GM12878 (cell line): Measurements from ENCODE around the gene MTMR3. TPM values are rescaled to one million over a fixed set of nuclear protein-coding genes. Genes with fewer than 3 reads are reported as not detected.
"Not testable (repeated sequence)": the region's sequence is repeated elsewhere in the genome, so short reads cannot be mapped to it uniquely, and the experiment has no call there.

Source experiments
- ATAC-seq: fragments of 200-7000 bp; cut with Tn5 transposase; 3 replicates; pipeline ENCODE4 v1.9.1; 2020; ENCODE audit warnings: mild to moderate bottlenecking, moderate library complexity
- BruUV-seq: library from RNA; stranded (reverse); fragments of 400-500 nt; replicated peaks from 2 replicates; lab custom pipeline; 2021; lab: Mats Ljungman, UMichigan
- CTCF ChIA-PET: fragments of 300-600 bp; sonication (Branson Sonifier 250); formaldehyde crosslinking; extraction: SDS; loops from one replicate; lab custom pipeline; 2021; ENCODE audit warnings: inconsistent platforms; lab: Yijun Ruan, JAX
- POLR2A ChIA-PET: fragments of 350-600 bp; formaldehyde crosslinking; extraction: SDS; loops from one replicate; lab custom pipeline; 2021; ENCODE audit warnings: inconsistent platforms; lab: Charles Lee
- RAD21 ChIA-PET: fragments of 300-600 bp; sonication (Branson Sonifier 250); formaldehyde crosslinking; loops from one replicate; lab custom pipeline; 2023; ENCODE audit warnings: antibody characterized with exemption; ENCODE audit not compliant: unreplicated experiment; lab: Charles Lee
- SMC1A ChIA-PET: fragments of 300-600 bp; sonication (Branson Sonifier 250); formaldehyde crosslinking; loops from one replicate; lab custom pipeline; 2023; ENCODE audit not compliant: unreplicated experiment, uncharacterized antibody; lab: Charles Lee
- DNase-seq: peaks from one replicate; pipeline ENCODE4 v3.0.0-alpha.2; 2011; ENCODE audit warnings: low read depth, low spot score
- FAIRE-seq: peaks from 3 replicates; lab custom pipeline; 2011; peaks lifted over from hg19 to GRCh38; lab: Jason Lieb, UNC
- H2AFZ ChIP-seq: 2 replicates; pipeline ENCODE4 v1.6.0; 2011; ENCODE audit warnings: low read depth, low read length, control low read depth; ENCODE audit not compliant: control insufficient read depth
- H3K27ac ChIP-seq: 2 replicates; pipeline ENCODE4 v1.5.1; 2011; ENCODE audit warnings: control low read depth; ENCODE audit not compliant: control insufficient read depth, insufficient read depth
- H3K27me3 ChIP-seq, 2 experiments: replicated peaks in 1 of 2; 2 replicates each; pipeline versions ENCODE4 v1.6.0 to v1.6.1; 2011; ENCODE audit warnings: low read length in 1 of 2; ENCODE audit not compliant: control insufficient read depth in 2 of 2, insufficient read depth in 2 of 2
- H3K36me3 ChIP-seq, 2 experiments: 2 replicates each; pipeline ENCODE4 v1.5.1; 2011; ENCODE audit warnings: low read length in 1 of 2; ENCODE audit not compliant: control insufficient read depth in 2 of 2, insufficient read depth in 2 of 2
- H3K4me1 ChIP-seq: 2 replicates; pipeline ENCODE4 v1.6.1; 2011; ENCODE audit warnings: mild to moderate bottlenecking, low read length, moderate library complexity, mixed read lengths; ENCODE audit not compliant: control insufficient read depth, insufficient read depth
- H3K4me2 ChIP-seq: 2 replicates; pipeline ENCODE4 v1.6.0; 2011; ENCODE audit warnings: control low read depth; ENCODE audit not compliant: control insufficient read depth, insufficient read depth
- H3K4me3 ChIP-seq: fragments of 200-600 bp; sonication (generic); 2 replicates; pipeline ENCODE4 v1.5.1; 2016
- H3K79me2 ChIP-seq: 2 replicates; pipeline ENCODE4 v1.6.0; 2011; ENCODE audit warnings: low read length; ENCODE audit not compliant: control insufficient read depth, insufficient read depth
- H3K9ac ChIP-seq: 2 replicates; pipeline ENCODE4 v1.8.0; 2011; ENCODE audit warnings: low read length, control low read depth, mixed read lengths; ENCODE audit not compliant: control insufficient read depth, insufficient read depth
- H3K9me3 ChIP-seq: replicated peaks from 3 replicates; pipeline ENCODE4 v1.5.1; 2011; ENCODE audit warnings: mild to moderate bottlenecking, low read length; ENCODE audit not compliant: control insufficient read depth, insufficient read depth
- H4K20me1 ChIP-seq: 2 replicates; pipeline ENCODE4 v1.6.0; 2011; ENCODE audit not compliant: control insufficient read depth, insufficient read depth
- BCL11A ChIP-seq: IDR thresholded peaks from 2 replicates; pipeline ENCODE4 v1.6.1; 2011; ENCODE audit warnings: low read depth, low read length
- CBX3 ChIP-seq: fragments of 200-600 bp; sonication (generic); IDR thresholded peaks from 2 replicates; pipeline ENCODE4 v1.6.1; 2016; ENCODE audit warnings: low read depth, borderline replicate concordance
- CTCF ChIP-seq, 3 experiments: IDR thresholded peaks in 2 of 3; conservative IDR thresholded peaks in 1 of 3; 2 replicates each; pipeline ENCODE4 v1.5.1; 2011; ENCODE audit warnings: low read depth in 3 of 3, low read length in 3 of 3, mild to moderate bottlenecking in 3 of 3, control low read depth in 2 of 3, moderate library complexity in 2 of 3, inconsistent platforms in 1 of 3, mixed read lengths in 1 of 3; ENCODE audit not compliant: control insufficient read depth in 2 of 3, insufficient read depth in 1 of 3; ENCODE audit errors: extremely low read depth in 1 of 3
- PRDM15 ChIP-seq: fragments of 450-650 bp; formaldehyde crosslinking; IDR thresholded peaks from 2 replicates; pipeline ENCODE4 v1.4.0; 2020; ENCODE audit warnings: mild to moderate bottlenecking, moderate library complexity
- RAD51 ChIP-seq: fragments of 450-650 bp; IDR thresholded peaks from 2 replicates; pipeline ENCODE4 v1.6.1; 2016; ENCODE audit warnings: moderate library complexity, mild to moderate bottlenecking, inconsistent platforms
- RELA ChIP-seq: fragments of 450-650 bp; IDR thresholded peaks from 2 replicates; pipeline ENCODE4 v1.8.0; 2014; ENCODE audit warnings: borderline replicate concordance; ENCODE audit not compliant: partially characterized antibody
- SIN3A ChIP-seq: IDR thresholded peaks from 2 replicates; pipeline ENCODE4 v1.6.1; 2012; ENCODE audit warnings: low read depth, low read length, improper control_type of control experiment
- ZNF274 ChIP-seq: IDR thresholded peaks from one replicate; pipeline ENCODE4 v1.8.0; 2011; ENCODE audit not compliant: insufficient read length, insufficient read depth
- ZSCAN29 ChIP-seq: fragments of 450-650 bp; IDR thresholded peaks from 2 replicates; pipeline ENCODE4 v1.6.1; 2017; ENCODE audit warnings: mild to moderate bottlenecking, moderate library complexity
- WGBS: methylation state at CpG from one replicate; pipeline ENCODE4 v1.1.6; 2016; ENCODE audit warnings: low lambda C conversion rate; ENCODE audit not compliant: insufficient replicate concordance, insufficient coverage; ENCODE audit errors: missing lambda C conversion rate; 5-methylcytosine and 5-hydroxymethylcytosine counted together
- in situ Hi-C: fragments of 300-500 bp; cut with MboI; formaldehyde crosslinking; loops from 9 replicates; pipeline ENCODE4 v1.14.3; 2018; ENCODE audit warnings: mixed read lengths
- intact Hi-C: fragments of 100-400 bp; cut with micrococcal nuclease; formaldehyde crosslinking; loops from one replicate; pipeline ENCODE4 v1.14.2; 2022; ENCODE audit not compliant: unreplicated experiment
- polyA plus RNA-seq, 11 experiments: library from polyadenylated mRNA; depleted of rRNA in 4 of 11; unstranded in 6 of 11; stranded (reverse) in 5 of 11; fragments of >200 nt; fragmentation: Nextera tagmentation in 4 of 11; fragmentation: Illumina TruSeq in 1 of 11; extraction: Ambion mirVana in 4 of 11; extraction: Trizol in 1 of 11; gene quantifications; 1 replicate in 1 of 11; 2 replicates in 10 of 11; pipeline versions ENCODE4 v1.2.1 to v1.2.3, GENCODE V29; 2011 to 2016; ENCODE audit warnings: inconsistent platforms in 2 of 11, missing spikeins in 2 of 11, low read depth in 1 of 11
- total RNA-seq, 4 experiments: library from RNA; depleted of rRNA in 3 of 4; stranded (reverse); fragments of >200 nt in 3 of 4; fragmentation: Illumina TruSeq in 1 of 4; extraction: Trizol in 1 of 4; gene quantifications; 2 replicates each; pipeline versions ENCODE4 v1.2.1 to v1.2.3, GENCODE V29; 2013 to 2021

The MTMR3 gene
- total and polyA plus RNA-seq, 10 of the 15 experiments (the other 5 are each of a cell fraction or from before 2014, with no cell fraction given), result 1.4 to 23.7 (median 10.6) TPM

- Histone ChIP-seq H3K4me2 (no peak overlapping the region), H3K36me3 (no peaks in the 10 kb centered on the region), H3K9ac (no peak overlapping the region), H3K4me1 (no peaks in the 10 kb centered on the region), H2AFZ (no peak overlapping the region), H3K27me3 (no peaks in the 10 kb centered on the region), H3K4me3 (no peak overlapping the region), H3K27ac (no peak overlapping the region), H4K20me1 (no peaks in the 10 kb centered on the region), H3K9me3 (peaks cover 2% of the 10 kb centered on the region; the same call in 1 of the 3 replicates), H3K79me2 (no peaks in the 10 kb centered on the region)
- DNase-seq, result no peak
- FAIRE-seq, result no peak
- ChIA-PET RAD21 (no interaction called here), SMC1A (interaction anchor here (1.0 to 1.1 kb wide), 2 partner anchors 19 to 25 kb away, joined by 3 to 4 read pairs; no protein-coding TSS in a partner anchor), POLR2A (no interaction called here), CTCF (interaction anchor here (1.0 kb wide), 1 partner anchor 74 kb away, joined by 4 read pairs; no protein-coding TSS in a partner anchor)
- in situ Hi-C loops, result no loop called here
- 100% methylated on average over 1 of the region's 1 CpG for WGBS
- intact Hi-C loops, result no loop called here
- TF ChIP-seq CTCF (IDR thresholded peaks at IDR 0.05 in 2 of 3, conservative IDR thresholded peaks at IDR 0.05 in 1 of 3; ENCODE audit: control insufficient read depth in 2 of 3, extremely low read depth in 1 of 3, insufficient read depth in 1 of 3, low read depth in 3 of 3, low read length in 3 of 3) (no peak), RAD51 (no peak), SIN3A (no peak), BCL11A (no peak), RELA (no peak), ZSCAN29 (no peak), ZNF274 (no peak), CBX3 (no peak), PRDM15 (CRISPR knock-in tag) (no peak)
- no peak for ATAC-seq
- BruUV-seq, result no TSS peak
Observed at GRCh38 chr22:30057375-30057774, 174.4 kb downstream of the MTMR3 start.

- H3K4me3 ChIP-seq, RAD21 ChIA-PET, H3K79me2 ChIP-seq, H4K20me1 ChIP-seq, POLR2A ChIA-PET, intact Hi-C loops, FAIRE-seq, in situ Hi-C loops, H3K4me1 ChIP-seq, H2AFZ ChIP-seq, H3K4me2 ChIP-seq, H3K27me3 ChIP-seq, H3K9me3 ChIP-seq, DNase-seq, H3K9ac ChIP-seq, ATAC-seq, H3K36me3 ChIP-seq, CTCF ChIA-PET, BruUV-seq, H3K27ac ChIP-seq: not testable (repeated sequence)
- SMC1A ChIA-PET, result interaction anchor here (0.5 kb wide), 1 partner anchor 1702 kb away, joined by 4 read pairs; no protein-coding TSS in a partner anchor
- WGBS, result 84% methylated on average over 5 of the region's 22 CpGs
Observed at GRCh38 chr22:30059346-30060020, 176.5 kb downstream of the MTMR3 start.
